K562 (cell line): ENCODE results near the gene ZBTB48. TPM values are rescaled to one million over a fixed set of nuclear protein-coding genes. Genes with fewer than 3 reads are reported as not detected.

Source experiments
- polyA plus RNA-seq, 8 experiments: library from polyadenylated mRNA; depleted of rRNA in 4 of 8; stranded (reverse) in 5 of 8; unstranded in 3 of 8; fragments of >200 nt; fragmentation: Nextera tagmentation in 2 of 8; fragmentation: Illumina TruSeq in 1 of 8; extraction: Ambion mirVana in 2 of 8; extraction: Trizol in 1 of 8; gene quantifications; 2 replicates each; pipeline versions ENCODE4 v1.2.1 to v1.2.3, GENCODE V29; 2011 to 2014; ENCODE audit warnings: inconsistent platforms in 1 of 8, missing spikeins in 1 of 8
- total RNA-seq, 7 experiments: library from RNA; depleted of rRNA in 6 of 7; stranded (reverse); fragments of >200 nt in 6 of 7; fragmentation: Illumina TruSeq in 2 of 7; extraction: Trizol in 2 of 7; gene quantifications; 2 replicates each; pipeline versions ENCODE4 v1.2.1 to v1.2.3, GENCODE V29; 2011 to 2021; ENCODE audit warnings: low replicate concordance in 1 of 7
- TF ChIP-seq, protein P1 (sequence below): fragments of 450-650 bp; IDR thresholded peaks from 2 replicates; pipeline ENCODE4 v1.6.1; 2016; ENCODE audit warnings: mild to moderate bottlenecking, moderate library complexity

Gene ZBTB48
- total and polyA plus RNA-seq, 9 of the 15 experiments (the other 6 are each of a cell fraction or from before 2014, with no cell fraction given), result 1.9 to 66.9 (median 29.5) TPM

DNA sequence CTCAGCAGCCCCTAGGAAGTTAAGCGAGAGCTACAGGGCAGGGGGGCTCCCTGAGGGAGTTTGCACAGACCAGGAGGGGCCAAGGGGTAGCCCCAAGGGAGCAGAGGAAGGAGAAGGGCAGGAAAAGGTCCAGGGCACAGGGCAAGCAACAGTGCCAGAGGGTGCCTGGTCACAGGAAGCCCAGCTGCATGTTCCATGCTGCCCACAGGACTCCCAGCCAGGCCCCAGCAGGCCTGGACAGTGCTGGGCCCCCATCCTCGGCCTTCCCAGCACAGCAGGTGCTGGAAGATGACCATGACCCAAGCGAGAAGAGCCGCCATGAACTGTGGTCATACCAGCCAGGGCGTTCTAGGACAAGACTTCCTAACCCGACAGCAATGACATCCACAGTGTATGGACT lies 11.8 kb downstream of the ZBTB48 start (continued):
- TF ChIP-seq, protein P1, sequence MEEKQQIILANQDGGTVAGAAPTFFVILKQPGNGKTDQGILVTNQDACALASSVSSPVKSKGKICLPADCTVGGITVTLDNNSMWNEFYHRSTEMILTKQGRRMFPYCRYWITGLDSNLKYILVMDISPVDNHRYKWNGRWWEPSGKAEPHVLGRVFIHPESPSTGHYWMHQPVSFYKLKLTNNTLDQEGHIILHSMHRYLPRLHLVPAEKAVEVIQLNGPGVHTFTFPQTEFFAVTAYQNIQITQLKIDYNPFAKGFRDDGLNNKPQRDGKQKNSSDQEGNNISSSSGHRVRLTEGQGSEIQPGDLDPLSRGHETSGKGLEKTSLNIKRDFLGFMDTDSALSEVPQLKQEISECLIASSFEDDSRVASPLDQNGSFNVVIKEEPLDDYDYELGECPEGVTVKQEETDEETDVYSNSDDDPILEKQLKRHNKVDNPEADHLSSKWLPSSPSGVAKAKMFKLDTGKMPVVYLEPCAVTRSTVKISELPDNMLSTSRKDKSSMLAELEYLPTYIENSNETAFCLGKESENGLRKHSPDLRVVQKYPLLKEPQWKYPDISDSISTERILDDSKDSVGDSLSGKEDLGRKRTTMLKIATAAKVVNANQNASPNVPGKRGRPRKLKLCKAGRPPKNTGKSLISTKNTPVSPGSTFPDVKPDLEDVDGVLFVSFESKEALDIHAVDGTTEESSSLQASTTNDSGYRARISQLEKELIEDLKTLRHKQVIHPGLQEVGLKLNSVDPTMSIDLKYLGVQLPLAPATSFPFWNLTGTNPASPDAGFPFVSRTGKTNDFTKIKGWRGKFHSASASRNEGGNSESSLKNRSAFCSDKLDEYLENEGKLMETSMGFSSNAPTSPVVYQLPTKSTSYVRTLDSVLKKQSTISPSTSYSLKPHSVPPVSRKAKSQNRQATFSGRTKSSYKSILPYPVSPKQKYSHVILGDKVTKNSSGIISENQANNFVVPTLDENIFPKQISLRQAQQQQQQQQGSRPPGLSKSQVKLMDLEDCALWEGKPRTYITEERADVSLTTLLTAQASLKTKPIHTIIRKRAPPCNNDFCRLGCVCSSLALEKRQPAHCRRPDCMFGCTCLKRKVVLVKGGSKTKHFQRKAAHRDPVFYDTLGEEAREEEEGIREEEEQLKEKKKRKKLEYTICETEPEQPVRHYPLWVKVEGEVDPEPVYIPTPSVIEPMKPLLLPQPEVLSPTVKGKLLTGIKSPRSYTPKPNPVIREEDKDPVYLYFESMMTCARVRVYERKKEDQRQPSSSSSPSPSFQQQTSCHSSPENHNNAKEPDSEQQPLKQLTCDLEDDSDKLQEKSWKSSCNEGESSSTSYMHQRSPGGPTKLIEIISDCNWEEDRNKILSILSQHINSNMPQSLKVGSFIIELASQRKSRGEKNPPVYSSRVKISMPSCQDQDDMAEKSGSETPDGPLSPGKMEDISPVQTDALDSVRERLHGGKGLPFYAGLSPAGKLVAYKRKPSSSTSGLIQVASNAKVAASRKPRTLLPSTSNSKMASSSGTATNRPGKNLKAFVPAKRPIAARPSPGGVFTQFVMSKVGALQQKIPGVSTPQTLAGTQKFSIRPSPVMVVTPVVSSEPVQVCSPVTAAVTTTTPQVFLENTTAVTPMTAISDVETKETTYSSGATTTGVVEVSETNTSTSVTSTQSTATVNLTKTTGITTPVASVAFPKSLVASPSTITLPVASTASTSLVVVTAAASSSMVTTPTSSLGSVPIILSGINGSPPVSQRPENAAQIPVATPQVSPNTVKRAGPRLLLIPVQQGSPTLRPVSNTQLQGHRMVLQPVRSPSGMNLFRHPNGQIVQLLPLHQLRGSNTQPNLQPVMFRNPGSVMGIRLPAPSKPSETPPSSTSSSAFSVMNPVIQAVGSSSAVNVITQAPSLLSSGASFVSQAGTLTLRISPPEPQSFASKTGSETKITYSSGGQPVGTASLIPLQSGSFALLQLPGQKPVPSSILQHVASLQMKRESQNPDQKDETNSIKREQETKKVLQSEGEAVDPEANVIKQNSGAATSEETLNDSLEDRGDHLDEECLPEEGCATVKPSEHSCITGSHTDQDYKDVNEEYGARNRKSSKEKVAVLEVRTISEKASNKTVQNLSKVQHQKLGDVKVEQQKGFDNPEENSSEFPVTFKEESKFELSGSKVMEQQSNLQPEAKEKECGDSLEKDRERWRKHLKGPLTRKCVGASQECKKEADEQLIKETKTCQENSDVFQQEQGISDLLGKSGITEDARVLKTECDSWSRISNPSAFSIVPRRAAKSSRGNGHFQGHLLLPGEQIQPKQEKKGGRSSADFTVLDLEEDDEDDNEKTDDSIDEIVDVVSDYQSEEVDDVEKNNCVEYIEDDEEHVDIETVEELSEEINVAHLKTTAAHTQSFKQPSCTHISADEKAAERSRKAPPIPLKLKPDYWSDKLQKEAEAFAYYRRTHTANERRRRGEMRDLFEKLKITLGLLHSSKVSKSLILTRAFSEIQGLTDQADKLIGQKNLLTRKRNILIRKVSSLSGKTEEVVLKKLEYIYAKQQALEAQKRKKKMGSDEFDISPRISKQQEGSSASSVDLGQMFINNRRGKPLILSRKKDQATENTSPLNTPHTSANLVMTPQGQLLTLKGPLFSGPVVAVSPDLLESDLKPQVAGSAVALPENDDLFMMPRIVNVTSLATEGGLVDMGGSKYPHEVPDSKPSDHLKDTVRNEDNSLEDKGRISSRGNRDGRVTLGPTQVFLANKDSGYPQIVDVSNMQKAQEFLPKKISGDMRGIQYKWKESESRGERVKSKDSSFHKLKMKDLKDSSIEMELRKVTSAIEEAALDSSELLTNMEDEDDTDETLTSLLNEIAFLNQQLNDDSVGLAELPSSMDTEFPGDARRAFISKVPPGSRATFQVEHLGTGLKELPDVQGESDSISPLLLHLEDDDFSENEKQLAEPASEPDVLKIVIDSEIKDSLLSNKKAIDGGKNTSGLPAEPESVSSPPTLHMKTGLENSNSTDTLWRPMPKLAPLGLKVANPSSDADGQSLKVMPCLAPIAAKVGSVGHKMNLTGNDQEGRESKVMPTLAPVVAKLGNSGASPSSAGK, result no peak
